Measurements from ENCODE around the gene GTF2E1.
"Not testable (repeated sequence)": the region's sequence is repeated elsewhere in the genome, so short reads cannot be mapped to it uniquely, and the experiment has no call there.

- not testable (repeated sequence) for TF ChIP-seq POLR2A (IDR thresholded peaks at IDR 0.05; ENCODE audit: low read depth, low read length); POLR2AphosphoS5 (IDR thresholded peaks at IDR 0.05; ENCODE audit: low read depth, low read length); TAF1 (IDR thresholded peaks at IDR 0.05; ENCODE audit: borderline replicate concordance, low read depth, low read length)
These were observed 4.5 kb upstream of the GTF2E1 start for GRCh38 chr3:120738006-120738405.

Data from GM12892 (cell line).